ENCODE data around the gene ITPKC.

Gene ITPKC

DNA sequence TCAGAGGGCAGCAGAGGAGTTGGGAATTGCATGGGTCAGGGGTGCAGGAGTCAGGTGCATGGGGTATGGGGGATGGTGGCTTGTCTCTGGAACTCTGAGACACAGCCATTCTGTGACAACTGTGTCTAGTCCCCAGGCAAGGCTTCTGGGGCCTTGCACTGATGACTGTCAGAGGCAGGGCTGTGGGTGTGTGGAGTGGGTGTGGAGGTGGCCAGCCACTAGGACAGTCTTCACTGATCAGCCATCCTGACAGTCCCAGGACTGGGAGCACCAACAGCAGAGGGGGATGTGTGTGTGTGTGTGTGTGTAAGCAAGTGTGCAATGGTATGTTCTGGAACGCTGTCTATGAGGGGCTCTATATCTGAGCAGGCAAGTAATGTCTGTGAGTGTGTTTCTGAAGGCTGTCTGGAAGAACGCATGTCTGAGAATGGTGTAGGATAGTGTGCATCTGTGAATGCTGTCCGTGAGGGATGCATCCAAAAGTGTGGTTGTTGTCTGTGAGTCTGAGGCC is 31.8 kb upstream of the ITPKC start:
- TF ChIP-seq, protein P1, sequence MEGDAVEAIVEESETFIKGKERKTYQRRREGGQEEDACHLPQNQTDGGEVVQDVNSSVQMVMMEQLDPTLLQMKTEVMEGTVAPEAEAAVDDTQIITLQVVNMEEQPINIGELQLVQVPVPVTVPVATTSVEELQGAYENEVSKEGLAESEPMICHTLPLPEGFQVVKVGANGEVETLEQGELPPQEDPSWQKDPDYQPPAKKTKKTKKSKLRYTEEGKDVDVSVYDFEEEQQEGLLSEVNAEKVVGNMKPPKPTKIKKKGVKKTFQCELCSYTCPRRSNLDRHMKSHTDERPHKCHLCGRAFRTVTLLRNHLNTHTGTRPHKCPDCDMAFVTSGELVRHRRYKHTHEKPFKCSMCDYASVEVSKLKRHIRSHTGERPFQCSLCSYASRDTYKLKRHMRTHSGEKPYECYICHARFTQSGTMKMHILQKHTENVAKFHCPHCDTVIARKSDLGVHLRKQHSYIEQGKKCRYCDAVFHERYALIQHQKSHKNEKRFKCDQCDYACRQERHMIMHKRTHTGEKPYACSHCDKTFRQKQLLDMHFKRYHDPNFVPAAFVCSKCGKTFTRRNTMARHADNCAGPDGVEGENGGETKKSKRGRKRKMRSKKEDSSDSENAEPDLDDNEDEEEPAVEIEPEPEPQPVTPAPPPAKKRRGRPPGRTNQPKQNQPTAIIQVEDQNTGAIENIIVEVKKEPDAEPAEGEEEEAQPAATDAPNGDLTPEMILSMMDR (IDR thresholded peaks at IDR 0.05; ENCODE audit: low read depth, low read length) = no peak
- no peak overlapping the region for H3K4me3 ChIP-seq (ENCODE audit: low read depth, low read length)

DNA sequence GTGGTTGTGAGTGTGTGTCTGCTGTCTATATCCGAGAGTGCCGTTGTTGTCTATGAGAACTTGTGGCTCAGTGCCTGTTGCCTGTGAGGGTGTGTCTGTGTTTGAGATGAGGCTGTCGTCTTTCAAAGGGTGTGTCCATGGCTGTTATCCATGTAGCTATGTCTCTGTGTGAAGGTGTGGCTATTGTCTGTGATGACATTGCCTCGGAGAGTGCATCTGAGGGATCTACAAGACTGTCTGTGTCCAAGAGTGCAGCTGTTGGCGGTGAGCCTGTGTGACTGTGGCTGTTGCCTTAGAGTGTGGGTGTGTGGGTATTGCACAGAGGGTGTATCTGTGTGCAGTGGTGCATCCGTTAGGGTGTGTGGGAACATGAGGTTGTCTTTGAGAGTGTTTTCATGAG is 31.3 kb upstream of the ITPKC start:
- TF ChIP-seq, protein P1 (IDR thresholded peaks at IDR 0.05; ENCODE audit: low read depth, low read length) = no peak
- H3K4me3 ChIP-seq (ENCODE audit: low read depth, low read length) = no peak overlapping the region

DNA sequence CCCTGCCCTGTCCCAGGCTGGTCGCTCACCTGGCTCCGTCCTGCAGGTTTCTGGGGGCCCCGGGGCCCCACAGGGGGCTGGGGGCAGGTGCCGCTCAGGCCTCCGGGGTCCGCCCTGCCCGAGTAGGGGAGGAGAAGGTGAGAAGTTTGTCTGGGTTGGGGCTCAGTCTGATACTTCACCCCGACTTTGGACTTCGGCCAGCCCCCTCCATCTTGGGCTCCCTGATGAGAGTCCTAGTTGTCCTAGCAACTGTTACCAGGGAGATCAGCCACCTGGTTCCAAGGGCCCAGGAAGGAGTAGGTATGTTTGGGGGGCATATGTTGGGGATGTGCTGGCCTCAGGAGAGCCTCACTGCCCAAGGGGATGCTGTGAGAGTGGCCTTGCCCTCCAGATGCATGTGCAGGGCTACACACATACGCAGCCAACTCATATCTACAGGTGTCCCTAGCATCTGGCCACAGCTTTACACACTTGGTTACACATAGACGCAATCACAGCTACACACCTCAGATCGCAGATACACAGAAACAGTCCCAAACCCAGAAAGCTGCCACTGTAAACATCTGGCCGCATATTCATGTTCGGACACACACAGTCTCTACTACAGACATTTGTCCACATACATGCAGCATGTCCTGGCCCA is 29.9 kb upstream of the ITPKC start:
- TF ChIP-seq, protein P1 (IDR thresholded peaks at IDR 0.05; ENCODE audit: low read depth, low read length) = no peak

DNA sequence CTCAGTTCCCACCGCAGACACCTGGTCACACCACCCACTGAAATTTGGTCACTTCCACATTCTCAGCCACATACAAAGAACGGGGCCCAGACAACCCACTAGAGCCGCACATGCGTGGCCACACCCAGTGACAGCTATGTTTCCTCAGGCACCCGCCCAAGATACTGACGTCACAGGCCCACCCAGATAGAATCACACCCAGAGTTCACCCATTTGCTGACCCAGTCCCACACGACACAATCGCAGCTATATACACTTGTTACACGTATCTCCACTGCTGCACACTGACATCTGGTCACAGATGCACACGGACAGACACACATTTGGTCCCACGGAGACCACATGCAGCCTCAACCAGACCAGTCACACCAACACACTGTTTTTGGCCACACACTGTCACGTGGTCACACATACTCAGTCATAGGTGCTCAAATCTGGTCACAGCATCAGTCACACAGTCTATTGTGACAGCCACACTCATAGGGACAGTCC is 29.3 kb upstream of the ITPKC start:
- peak overlapping the region; percentile 93 for H3K4me3 ChIP-seq (ENCODE audit: low read depth, low read length)
- TF ChIP-seq, protein P1 (IDR thresholded peaks at IDR 0.05; ENCODE audit: low read depth, low read length) = no peak

More for the DNA sequence above, 29.9 kb upstream of the ITPKC start:
- H3K4me3 ChIP-seq (ENCODE audit: low read depth, low read length) = no peak overlapping the region

DNA sequence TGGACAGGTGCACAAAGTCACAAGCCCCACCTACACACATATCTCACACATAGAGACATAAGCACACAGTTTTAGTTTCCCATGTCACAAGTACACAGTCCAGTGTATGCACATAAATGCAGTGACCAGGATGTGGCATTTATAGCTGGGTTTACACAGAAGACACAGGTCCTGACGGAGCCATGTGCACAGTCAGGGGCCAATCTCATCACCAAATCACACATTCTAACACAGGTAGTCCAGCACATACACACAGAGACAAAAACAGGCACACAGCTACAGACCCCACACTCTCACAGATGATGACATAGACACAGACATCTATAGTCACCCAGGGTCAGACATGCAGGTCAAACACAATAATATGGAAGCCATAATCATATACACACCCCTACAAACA is 28.6 kb upstream of the ITPKC start:
- TF ChIP-seq, protein P1 (IDR thresholded peaks at IDR 0.05; ENCODE audit: low read depth, low read length) = no peak
- peak overlapping the region; percentile 93 for H3K4me3 ChIP-seq (ENCODE audit: low read depth, low read length)

DNA sequence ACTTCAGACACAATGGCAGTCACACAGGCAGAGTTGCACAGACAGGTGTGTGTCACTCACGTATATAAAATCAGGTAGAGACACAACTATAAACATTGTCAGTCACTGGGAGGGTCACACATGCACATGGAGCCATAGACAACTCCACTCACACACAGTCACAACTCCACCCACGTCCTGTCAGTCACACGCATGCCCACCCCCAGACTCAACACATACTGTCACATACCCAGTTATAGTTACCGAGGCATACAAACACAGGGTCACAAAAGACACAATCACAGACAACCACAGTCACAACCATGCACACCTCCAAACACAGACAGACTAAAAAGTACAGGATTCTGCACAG is 27.9 kb upstream of the ITPKC start:
- peak overlapping the region; percentile 93 for H3K4me3 ChIP-seq (ENCODE audit: low read depth, low read length)
- TF ChIP-seq, protein P1 (IDR thresholded peaks at IDR 0.05; ENCODE audit: low read depth, low read length) = no peak

DNA sequence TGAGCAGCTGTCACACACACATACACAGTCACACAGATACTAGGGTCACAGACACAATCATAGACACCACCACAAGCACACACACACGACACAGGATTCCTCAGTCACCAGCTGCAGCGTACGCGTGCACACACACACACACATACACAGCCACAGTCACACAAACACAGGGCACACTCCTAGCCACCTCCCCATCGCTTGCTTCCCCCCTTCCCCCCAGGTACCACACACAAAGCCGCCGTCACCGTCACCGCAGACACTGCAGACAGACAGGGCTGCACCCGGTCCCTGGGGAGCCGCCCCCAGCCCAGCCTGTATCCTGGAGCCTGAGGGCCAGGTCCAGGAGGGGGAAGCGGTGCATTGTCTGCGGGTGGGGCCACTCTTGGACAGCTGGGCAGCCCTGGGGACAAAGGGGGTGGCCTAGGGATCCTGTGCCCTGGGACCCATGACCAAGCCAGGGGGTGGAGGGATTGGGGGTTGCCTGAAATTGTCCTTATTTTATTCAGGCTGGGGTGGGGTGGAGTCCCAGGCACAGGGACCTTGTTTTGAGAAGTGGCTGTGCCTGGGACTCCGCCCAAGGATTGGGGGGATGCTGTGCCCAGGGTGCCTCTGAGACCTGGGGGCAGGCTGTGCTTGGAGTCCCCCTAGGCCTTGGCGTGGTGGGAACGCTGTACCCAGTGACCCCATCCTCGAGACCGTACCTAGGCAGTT is 27.4 kb upstream of the ITPKC start:
- peak overlapping the region; percentile 93 for H3K4me3 ChIP-seq (ENCODE audit: low read depth, low read length)
- TF ChIP-seq, protein P1 (IDR thresholded peaks at IDR 0.05; ENCODE audit: low read depth, low read length) = no peak
